Lower leg skin (tissue), 4 donors: Measurements from ENCODE around the gene SNX1. TPM values are rescaled to one million over a fixed set of nuclear protein-coding genes. Genes with fewer than 3 reads are reported as not detected.

Source experiments
- DNase-seq, 2 donors: peaks; one replicate each; pipeline ENCODE4 v3.0.0-alpha.2; 2019; ENCODE audit warnings: low spot score in 2 of 2
- H3K4me3 ChIP-seq: fragments of 200-600 bp; sonication (generic); 2 replicates; pipeline ENCODE4 v1.5.1; 2017; ENCODE audit warnings: mild to moderate bottlenecking, low read depth; ENCODE audit not compliant: poor library complexity, severe bottlenecking
- POLR2A ChIP-seq, 2 donors: fragments of 450-650 bp; IDR thresholded peaks; one replicate each; pipeline ENCODE4 v1.6.1; 2016 to 2017; ENCODE audit warnings: antibody characterized with exemption in 2 of 2, mild to moderate bottlenecking in 1 of 2, moderate library complexity in 1 of 2
- WGBS, 2 donors: methylation state at CpG; one replicate each; pipeline ENCODE4 v1.1.5; 2018; 5-methylcytosine and 5-hydroxymethylcytosine counted together
- intact Hi-C: fragments of 100-400 bp; cut with DNase I; formaldehyde crosslinking; loops from one replicate; pipeline ENCODE4 v1.15.0; 2023; ENCODE audit warnings: low total_unique reads
- total RNA-seq, 4 donors: library from RNA; depleted of rRNA; stranded (reverse); fragments of >200 nt; gene quantifications; one replicate each; pipeline ENCODE4 v1.1.0, GENCODE V29; 2016
- TF ChIP-seq, protein P1 (sequence below), 3 donors: fragments of 450-650 bp; IDR thresholded peaks; one replicate each; pipeline ENCODE4 v1.5.1; 2016; ENCODE audit warnings: antibody characterized with exemption in 3 of 3, mild to moderate bottlenecking in 3 of 3, moderate library complexity in 2 of 3

Gene SNX1
- total RNA-seq, 4 donors from 2014 or later, result 51.3 to 94.9 (median 65.7) TPM

DNA sequence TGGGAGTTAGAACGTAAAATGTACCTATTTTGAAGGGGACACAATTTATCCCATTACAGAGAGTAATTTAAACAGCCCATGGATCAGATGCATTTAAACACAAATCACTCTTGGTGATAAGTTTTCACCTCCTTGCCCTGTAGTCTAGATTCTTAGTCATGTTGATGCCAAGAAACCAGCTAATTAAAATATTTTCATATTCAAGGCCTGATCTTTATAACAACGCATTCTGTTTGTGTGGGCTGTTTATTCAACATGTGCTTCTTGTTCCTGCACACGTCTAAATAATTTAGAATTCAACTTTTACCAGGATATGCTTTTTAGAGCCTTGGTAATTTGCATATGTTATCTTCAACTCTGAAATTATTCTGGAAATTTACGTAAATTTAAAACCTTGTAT is 25.8 kb downstream of the SNX1 start:
- WGBS, 2 donors, result 79 to 86% methylated on average over 4 of the region's 4 CpGs
- intact Hi-C loops, result no loop called here
- H3K4me3 ChIP-seq, result no peak overlapping the region
- no peak for DNase-seq
- TF ChIP-seq, protein P1, sequence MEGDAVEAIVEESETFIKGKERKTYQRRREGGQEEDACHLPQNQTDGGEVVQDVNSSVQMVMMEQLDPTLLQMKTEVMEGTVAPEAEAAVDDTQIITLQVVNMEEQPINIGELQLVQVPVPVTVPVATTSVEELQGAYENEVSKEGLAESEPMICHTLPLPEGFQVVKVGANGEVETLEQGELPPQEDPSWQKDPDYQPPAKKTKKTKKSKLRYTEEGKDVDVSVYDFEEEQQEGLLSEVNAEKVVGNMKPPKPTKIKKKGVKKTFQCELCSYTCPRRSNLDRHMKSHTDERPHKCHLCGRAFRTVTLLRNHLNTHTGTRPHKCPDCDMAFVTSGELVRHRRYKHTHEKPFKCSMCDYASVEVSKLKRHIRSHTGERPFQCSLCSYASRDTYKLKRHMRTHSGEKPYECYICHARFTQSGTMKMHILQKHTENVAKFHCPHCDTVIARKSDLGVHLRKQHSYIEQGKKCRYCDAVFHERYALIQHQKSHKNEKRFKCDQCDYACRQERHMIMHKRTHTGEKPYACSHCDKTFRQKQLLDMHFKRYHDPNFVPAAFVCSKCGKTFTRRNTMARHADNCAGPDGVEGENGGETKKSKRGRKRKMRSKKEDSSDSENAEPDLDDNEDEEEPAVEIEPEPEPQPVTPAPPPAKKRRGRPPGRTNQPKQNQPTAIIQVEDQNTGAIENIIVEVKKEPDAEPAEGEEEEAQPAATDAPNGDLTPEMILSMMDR (IDR thresholded peaks at IDR 0.05), result no peak
- no peak for TF ChIP-seq POLR2A (IDR thresholded peaks at IDR 0.05)

DNA sequence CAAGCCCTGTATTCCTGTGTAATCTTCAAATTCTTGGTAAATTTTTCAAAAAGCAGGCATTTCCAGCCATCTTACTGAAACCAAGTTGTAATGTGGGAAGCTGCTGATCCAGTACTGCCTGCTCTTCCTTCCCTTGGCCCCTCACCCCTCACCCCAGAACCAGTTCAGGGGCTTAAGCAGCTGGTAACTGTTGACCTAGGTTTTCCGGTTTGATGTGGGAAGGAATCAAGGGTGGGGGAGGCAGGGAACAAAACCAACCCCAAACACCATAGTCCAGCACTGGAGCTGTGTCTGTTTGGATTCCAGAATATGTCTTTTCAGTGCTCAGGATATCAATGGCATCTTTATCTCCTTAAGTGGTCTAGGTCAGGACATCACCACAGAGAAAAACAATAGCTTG is 26.7 kb downstream of the SNX1 start:
- no peak for DNase-seq
- TF ChIP-seq, protein P1 (IDR thresholded peaks at IDR 0.05), result no peak
- no peak for TF ChIP-seq POLR2A (IDR thresholded peaks at IDR 0.05)
- 77 to 84% methylated on average over 1 of the region's 1 CpG for WGBS, 2 donors
- intact Hi-C loops, result no loop called here
- H3K4me3 ChIP-seq, result no peak overlapping the region

DNA sequence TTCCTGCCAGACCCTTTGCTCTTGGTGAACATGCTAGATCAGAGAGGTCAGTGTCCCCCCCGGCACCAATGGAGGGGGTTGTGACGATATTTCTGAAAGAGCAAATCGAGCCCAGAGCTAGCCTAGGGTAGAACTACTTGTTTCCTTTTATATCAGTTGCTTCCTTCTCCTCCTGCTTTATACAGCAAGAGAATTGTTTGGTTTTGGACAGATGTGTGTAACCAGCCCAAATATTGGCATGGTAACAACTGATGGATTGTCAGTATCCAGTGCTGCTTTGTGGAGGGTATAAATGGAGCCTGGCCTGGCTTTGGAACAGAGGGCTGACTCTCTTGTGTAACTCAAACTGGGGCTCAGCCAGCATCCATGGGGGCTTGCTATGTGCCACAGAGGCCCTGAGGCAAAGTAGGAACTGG is 27.2 kb downstream of the SNX1 start:
- no peak overlapping the region for H3K4me3 ChIP-seq
- TF ChIP-seq POLR2A (IDR thresholded peaks at IDR 0.05), result no peak
- TF ChIP-seq, protein P1 (IDR thresholded peaks at IDR 0.05), result no peak
- intact Hi-C loops, result no loop called here
- WGBS, 2 donors, result 75 to 90% methylated on average over 3 of the region's 3 CpGs
- no peak for DNase-seq

DNA sequence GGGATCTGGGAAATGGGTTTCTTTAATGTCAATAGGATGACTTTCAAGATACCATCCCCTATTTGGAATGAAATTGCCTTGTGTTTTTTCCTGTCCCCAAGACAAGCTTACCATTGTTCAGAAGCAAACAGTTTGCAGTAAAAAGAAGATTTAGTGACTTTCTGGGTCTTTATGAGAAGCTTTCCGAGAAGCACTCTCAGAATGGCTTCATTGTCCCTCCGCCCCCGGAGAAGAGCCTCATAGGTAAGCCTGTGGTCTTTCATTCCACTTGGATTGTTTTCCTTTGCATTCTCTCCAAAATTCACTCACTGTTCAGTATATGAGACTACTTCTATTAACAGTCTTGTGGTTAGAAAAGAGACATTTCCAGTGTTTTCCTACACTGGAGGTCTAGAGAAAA is 30.2 kb downstream of the SNX1 start:
- no peak overlapping the region for H3K4me3 ChIP-seq
- TF ChIP-seq POLR2A (IDR thresholded peaks at IDR 0.05), result no peak
- TF ChIP-seq, protein P1 (IDR thresholded peaks at IDR 0.05), result no peak
- no peak for DNase-seq
- intact Hi-C loops, result no loop called here
- 58 to 60% methylated on average over 3 of the region's 3 CpGs for WGBS, 2 donors

DNA sequence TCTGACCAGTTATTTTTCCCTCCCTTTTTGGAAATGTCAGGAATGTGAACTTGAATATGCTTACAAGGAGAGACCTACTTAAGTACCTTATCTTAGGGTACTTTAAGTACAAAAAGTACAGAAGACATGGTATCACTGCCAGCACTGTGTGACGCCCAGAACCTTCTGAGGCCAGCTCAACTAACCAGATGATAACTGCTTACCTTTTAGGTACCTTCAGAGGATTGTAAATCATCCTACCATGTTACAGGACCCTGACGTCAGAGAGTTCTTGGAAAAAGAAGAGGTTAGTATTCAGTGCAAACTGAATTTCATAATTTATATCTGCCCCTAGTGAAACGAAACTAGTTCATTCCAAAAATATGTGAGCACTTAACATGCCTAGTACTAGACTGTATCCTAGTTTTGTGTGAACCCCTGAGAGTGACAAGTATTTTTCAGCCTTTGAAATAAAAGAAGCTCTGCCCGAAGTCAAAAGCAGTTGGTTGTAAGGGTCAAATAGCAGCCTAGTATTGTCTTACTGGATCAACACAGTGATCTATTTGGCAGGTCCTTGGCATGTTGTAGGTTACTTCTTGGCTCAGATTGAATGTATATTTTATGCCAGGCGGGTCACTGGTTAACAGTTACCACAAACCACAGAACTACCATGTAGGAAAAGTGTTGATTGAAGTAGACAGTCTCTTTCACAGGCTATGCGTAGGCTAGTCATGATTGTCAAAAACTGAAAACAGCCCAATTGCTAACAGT is 31.9 kb downstream of the SNX1 start:
- WGBS, 2 donors, result 77 to 80% methylated on average over 6 of the region's 6 CpGs
- DNase-seq, result no peak
- TF ChIP-seq POLR2A (IDR thresholded peaks at IDR 0.05), result no peak
- TF ChIP-seq, protein P1 (IDR thresholded peaks at IDR 0.05), result no peak
- H3K4me3 ChIP-seq, result no peak overlapping the region
- intact Hi-C loops, result no loop called here

DNA sequence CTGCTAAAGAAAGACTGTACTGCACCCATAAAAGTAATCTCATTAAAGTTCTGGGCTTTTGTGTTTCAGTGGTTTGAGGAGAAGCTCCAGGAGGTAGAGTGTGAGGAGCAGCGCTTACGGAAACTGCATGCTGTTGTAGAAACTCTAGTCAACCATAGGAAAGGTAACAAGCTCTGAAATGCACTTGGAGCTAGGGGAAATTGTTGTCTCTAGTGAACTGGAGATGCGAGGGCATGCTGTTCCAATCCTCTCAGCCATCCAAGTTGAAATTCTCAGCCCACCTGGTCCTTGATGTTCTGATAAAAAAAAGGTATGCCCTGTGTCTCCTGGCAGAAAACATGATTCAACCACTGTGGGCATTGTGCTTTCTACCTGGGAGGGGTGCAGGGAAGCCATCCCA is 34.4 kb downstream of the SNX1 start:
- 91 to 96% methylated on average over 3 of the region's 3 CpGs for WGBS, 2 donors
- TF ChIP-seq POLR2A (IDR thresholded peaks at IDR 0.05), result no peak
- TF ChIP-seq, protein P1 (IDR thresholded peaks at IDR 0.05), result no peak
- H3K4me3 ChIP-seq, result no peak overlapping the region
- intact Hi-C loops, result no loop called here
- DNase-seq, result no peak
